CD4-positive, CD25-positive, alpha-beta regulatory T cell (primary cell): ENCODE measurements around the gene TK1. TPM values are rescaled to one million over a fixed set of nuclear protein-coding genes. Genes with fewer than 3 reads are reported as not detected.
"Not testable (repeated sequence)": the region's sequence is repeated elsewhere in the genome, so short reads cannot be mapped to it uniquely, and the experiment has no call there.

Experiments
- ATAC-seq, 2 donors: fragments of 150-1000 bp; cut with Tn5 transposase; one replicate each; pipeline ENCODE4 v1.10.0; 2021; ENCODE audit warnings: low read depth in 2 of 2, moderate number of reproducible peaks in 2 of 2, moderate library complexity in 1 of 2
- DNase-seq, 3 donors: peaks; one replicate each; pipeline versions ENCODE4 v3.0.0 to v3.0.0-alpha.2; 2012 to 2022; ENCODE audit warnings: mixed read lengths in 1 of 3
- H3K27ac ChIP-seq: one replicate; pipeline ENCODE4 v1.7.0; 2013; ENCODE audit warnings: mild to moderate bottlenecking, low read length; ENCODE audit not compliant: insufficient read depth, poor library complexity, severe bottlenecking
- H3K27me3 ChIP-seq: one replicate; pipeline ENCODE4 v1.7.0; 2013; ENCODE audit warnings: low read length; ENCODE audit not compliant: control insufficient read depth, insufficient read depth
- H3K36me3 ChIP-seq: one replicate; pipeline ENCODE4 v1.7.0; 2013; ENCODE audit warnings: mild to moderate bottlenecking, low read length, moderate library complexity; ENCODE audit not compliant: control insufficient read depth, insufficient read depth
- H3K4me1 ChIP-seq: 2 replicates; pipeline ENCODE4 v1.7.0; 2013; ENCODE audit warnings: mild to moderate bottlenecking, low read length; ENCODE audit not compliant: insufficient read depth, control insufficient read depth, poor library complexity, severe bottlenecking
- H3K4me3 ChIP-seq: one replicate; pipeline ENCODE4 v1.7.0; 2013; ENCODE audit warnings: low read depth, mild to moderate bottlenecking, low read length, moderate library complexity
- H3K9me3 ChIP-seq, 2 experiments: 1 replicate in 1 of 2; 2 replicates in 1 of 2; pipeline ENCODE4 v1.7.0; 2013; ENCODE audit warnings: low read length in 2 of 2, mild to moderate bottlenecking in 1 of 2, moderate library complexity in 1 of 2; ENCODE audit not compliant: control insufficient read depth in 2 of 2
- H3K27ac Mint-ChIP-seq, 3 donors: one replicate each; pipeline ENCODE4 v1.8.0; 2020 to 2022; ENCODE audit warnings: mild to moderate bottlenecking in 3 of 3, mixed read lengths in 3 of 3, moderate library complexity in 2 of 3
- H3K27me3 Mint-ChIP-seq: one replicate; pipeline ENCODE4 v1.8.0; 2022; ENCODE audit warnings: mild to moderate bottlenecking, mixed read lengths
- H3K36me3 Mint-ChIP-seq: one replicate; pipeline ENCODE4 v1.8.0; 2020; ENCODE audit warnings: mixed read lengths
- H3K4me1 Mint-ChIP-seq, 4 donors: one replicate each; pipeline ENCODE4 v1.8.0; 2020 to 2022; ENCODE audit warnings: mixed read lengths in 4 of 4, mild to moderate bottlenecking in 1 of 4
- H3K4me3 Mint-ChIP-seq, 4 donors: one replicate each; pipeline ENCODE4 v1.8.0; 2020 to 2022; ENCODE audit warnings: mild to moderate bottlenecking in 4 of 4, mixed read lengths in 4 of 4, moderate library complexity in 3 of 4
- H3K9me3 Mint-ChIP-seq, 7 donors: one replicate each; pipeline ENCODE4 v1.8.0; 2020 to 2022; ENCODE audit warnings: mixed read lengths in 7 of 7, mild to moderate bottlenecking in 3 of 7, moderate library complexity in 2 of 7
- polyA plus RNA-seq, 4 donors: library from polyadenylated mRNA; unstranded; fragments of 300-500 nt; fragmentation: Illumina TruSeq; gene quantifications; one replicate each; pipeline ENCODE4 v1.2.3, GENCODE V29; 2021
- total RNA-seq: library from RNA; stranded (reverse); gene quantifications from one replicate; pipeline ENCODE4 v1.2.3, GENCODE V29; 2022

The TK1 gene
- 3.2 TPM for total RNA-seq
- polyA plus RNA-seq: 10 to 100 TPM; 12.4 to 33.8 (median 15.0) TPM

GRCh38 chr17:78186692-78187595, at the start of gene TK1, which contains the start of gene AFMID:
Gene TK1, minus strand, starts transcription at chr17:78187052. Its CDS starts 58 bp downstream, at chr17:78186994.
Gene AFMID, plus strand, starts transcription at chr17:78187362. Its CDS starts 9 bp downstream, at chr17:78187371.
- Mint-ChIP-seq H3K27ac (peak within 1 kb of the TSS; percentile 49 to 60 (median 56)), H3K4me3 (peak within 1 kb of the TSS; percentile 78 to 92 (median 87)), H3K36me3 (no peaks in the 10 kb centered on the region), H3K27me3 (no peaks in the 10 kb centered on the region), H3K9me3 (no peaks in the 10 kb centered on the region), H3K4me1 (peaks cover 2 to 28% (median 12%) of the 10 kb centered on the region in 4 donors)
- Histone ChIP-seq H3K4me3 (peak within 1 kb of the TSS; percentile 84), H3K4me1 (peaks cover 19% of the 10 kb centered on the region), H3K36me3 (no peaks in the 10 kb centered on the region), H3K27me3 (no peaks in the 10 kb centered on the region), H3K9me3 (no peaks in the 10 kb centered on the region), H3K27ac (peak within 1 kb of the TSS; percentile 23)
- ATAC-seq (peak; percentile 83 to 86), DNase-seq (peak; percentile 71 to 93 (median 80))

GRCh38 chr17:78235885-78236284, 49.0 kb upstream of the TK1 start:
- no peaks in the 10 kb centered on the region for H3K36me3 Mint-ChIP-seq

GRCh38 chr17:78235022-78235421, 48.2 kb upstream of the TK1 start:
- H3K27ac Mint-ChIP-seq, H3K9me3 Mint-ChIP-seq, ATAC-seq, DNase-seq, H3K27me3 ChIP-seq, H3K27ac ChIP-seq, H3K36me3 Mint-ChIP-seq, H3K9me3 ChIP-seq, H3K4me1 ChIP-seq, H3K4me3 ChIP-seq, H3K36me3 ChIP-seq, H3K4me1 Mint-ChIP-seq: not testable (repeated sequence)
- peak overlapping the region in 1 of 4 donors; percentile 54 for H3K4me3 Mint-ChIP-seq
- H3K27me3 Mint-ChIP-seq: peaks cover 30% of the 10 kb centered on the region

More at GRCh38 chr17:78235885-78236284, 49.0 kb upstream of the TK1 start:
- Histone ChIP-seq H3K27ac (no peak overlapping the region), H3K27me3 (peaks cover 6% of the 10 kb centered on the region), H3K36me3 (no peaks in the 10 kb centered on the region), H3K9me3 (no peaks in the 10 kb centered on the region), H3K4me1 (peaks cover 4% of the 10 kb centered on the region), H3K4me3 (no peak overlapping the region)
- no peak for DNase-seq
- no peak overlapping the region for H3K27ac Mint-ChIP-seq
- H3K9me3 Mint-ChIP-seq: peaks cover 0 to 2% (median 0%) of the 10 kb centered on the region in 7 donors
- peaks cover 0 to 7% (median 2%) of the 10 kb centered on the region in 4 donors for H3K4me1 Mint-ChIP-seq
- ATAC-seq: no peak
- no peak overlapping the region for H3K4me3 Mint-ChIP-seq
- peaks cover 21% of the 10 kb centered on the region for H3K27me3 Mint-ChIP-seq

GRCh38 chr17:78234261-78234865, 47.5 kb upstream of the TK1 start:
- ATAC-seq: no peak
- H3K27ac Mint-ChIP-seq: no peak overlapping the region
- H3K27me3 ChIP-seq: peaks cover 9% of the 10 kb centered on the region

GRCh38 chr17:78233678-78234077, 46.8 kb upstream of the TK1 start:
- DNase-seq (no peak), ATAC-seq (no peak)
- Mint-ChIP-seq H3K9me3 (peaks cover 0 to 2% (median 0%) of the 10 kb centered on the region in 7 donors), H3K27me3 (peaks cover 40% of the 10 kb centered on the region), H3K4me1 (peaks cover 0 to 9% (median 6%) of the 10 kb centered on the region in 4 donors), H3K36me3 (no peaks in the 10 kb centered on the region), H3K27ac (no peak overlapping the region), H3K4me3 (no peak overlapping the region)
- Histone ChIP-seq H3K4me3 (no peak overlapping the region), H3K9me3 (no peaks in the 10 kb centered on the region), H3K27ac (no peak overlapping the region), H3K36me3 (no peaks in the 10 kb centered on the region), H3K4me1 (peaks cover 4% of the 10 kb centered on the region), H3K27me3 (peaks cover 9% of the 10 kb centered on the region)

More at GRCh38 chr17:78234261-78234865, 47.5 kb upstream of the TK1 start:
- DNase-seq: no peak
- Histone ChIP-seq H3K9me3 (no peaks in the 10 kb centered on the region), H3K4me1 (peaks cover 4% of the 10 kb centered on the region), H3K4me3 (no peak overlapping the region), H3K27ac (no peak overlapping the region), H3K36me3 (no peaks in the 10 kb centered on the region)
- Mint-ChIP-seq H3K27me3 (peaks cover 36% of the 10 kb centered on the region), H3K9me3 (peaks cover 0 to 2% (median 0%) of the 10 kb centered on the region in 7 donors), H3K36me3 (no peaks in the 10 kb centered on the region), H3K4me1 (peaks cover 0 to 9% (median 6%) of the 10 kb centered on the region in 4 donors), H3K4me3 (no peak overlapping the region)

GRCh38 chr17:78232859-78233173, 46.0 kb upstream of the TK1 start:
- H3K9me3 Mint-ChIP-seq: peaks cover 0 to 2% (median 0%) of the 10 kb centered on the region in 7 donors

GRCh38 chr17:78231991-78232858, 45.4 kb upstream of the TK1 start:
- Mint-ChIP-seq H3K27ac (no peak overlapping the region), H3K9me3 (peaks cover 0 to 2% (median 0%) of the 10 kb centered on the region in 7 donors), H3K36me3 (no peaks in the 10 kb centered on the region), H3K4me3 (peak overlapping the region in 1 of 4 donors; percentile 56), H3K4me1 (peaks cover 0 to 9% (median 6%) of the 10 kb centered on the region in 4 donors), H3K27me3 (peaks cover 40% of the 10 kb centered on the region)
- DNase-seq (peak in 2 of 3 donors; percentile 25 to 37), ATAC-seq (peak; percentile 53 to 65)
- no peak overlapping the region for H3K4me3 ChIP-seq
- H3K9me3 ChIP-seq: no peaks in the 10 kb centered on the region
- no peaks in the 10 kb centered on the region for H3K36me3 ChIP-seq
- peaks cover 4% of the 10 kb centered on the region for H3K4me1 ChIP-seq
- no peak overlapping the region for H3K27ac ChIP-seq
- peaks cover 9% of the 10 kb centered on the region for H3K27me3 ChIP-seq

More at GRCh38 chr17:78232859-78233173, 46.0 kb upstream of the TK1 start:
- H3K27ac ChIP-seq: no peak overlapping the region
- Mint-ChIP-seq H3K27me3 (peaks cover 40% of the 10 kb centered on the region), H3K27ac (no peak overlapping the region), H3K4me1 (peaks cover 0 to 9% (median 6%) of the 10 kb centered on the region in 4 donors), H3K36me3 (no peaks in the 10 kb centered on the region), H3K4me3 (peak overlapping the region in 1 of 4 donors; percentile 56)
- no peaks in the 10 kb centered on the region for H3K36me3 ChIP-seq
- DNase-seq (no peak), ATAC-seq (no peak)
- H3K4me1 ChIP-seq: peaks cover 4% of the 10 kb centered on the region
- H3K27me3 ChIP-seq: peaks cover 9% of the 10 kb centered on the region
- H3K4me3 ChIP-seq: no peak overlapping the region
- H3K9me3 ChIP-seq: no peaks in the 10 kb centered on the region
